ENCODE results near the gene DIP2C.

DIP2C gene

DNA sequence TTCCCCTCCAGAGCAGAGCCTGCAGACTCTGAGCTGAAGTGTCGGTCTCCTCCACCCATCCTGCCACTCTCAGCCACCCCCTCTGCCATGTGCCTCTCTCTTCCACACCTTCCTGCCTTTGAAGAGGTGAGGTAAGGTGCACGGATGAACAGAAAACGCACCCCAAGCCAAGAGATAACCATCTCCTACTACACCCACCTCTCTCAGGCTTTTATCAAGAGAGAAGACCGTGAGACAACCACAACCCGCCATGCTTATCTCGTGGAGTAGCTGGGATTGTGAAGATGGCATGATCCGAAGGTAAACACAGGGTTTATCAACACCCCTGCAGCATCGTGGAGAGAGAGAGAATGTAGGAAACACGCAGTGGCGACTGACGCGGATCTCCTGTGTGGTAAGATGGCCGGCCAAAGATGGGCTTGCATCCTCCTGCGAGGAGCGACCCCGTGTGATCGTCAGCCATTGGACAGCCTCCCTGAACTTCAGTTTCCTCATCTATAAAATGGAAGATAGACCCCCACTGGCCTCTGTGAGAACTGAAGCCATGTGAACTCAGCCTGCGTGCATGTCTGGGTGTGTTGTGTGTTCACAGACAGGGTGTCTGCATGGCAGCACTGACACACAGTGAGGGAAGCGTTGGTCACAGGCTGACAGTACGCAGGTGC lies 219.0 kb downstream of the DIP2C start:
- no peak for DNase-seq

DNA sequence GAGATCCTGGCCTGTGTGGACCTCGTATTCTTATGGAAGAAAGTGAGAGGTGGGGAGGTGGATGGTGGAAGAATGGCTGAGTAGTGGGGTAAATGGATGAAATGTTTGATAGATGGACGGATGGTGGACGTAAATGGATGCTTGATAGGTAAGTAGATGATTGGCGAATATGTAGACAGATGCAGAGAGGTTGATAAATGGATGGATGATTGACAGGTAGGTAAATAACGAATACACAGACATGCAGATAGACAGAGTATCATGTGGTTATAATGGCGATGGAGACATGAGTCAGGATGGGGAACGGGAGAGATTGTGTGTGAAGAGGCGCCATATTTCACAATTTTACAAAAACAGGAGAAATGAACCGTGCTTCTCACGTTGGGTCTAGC lies 219.5 kb downstream of the DIP2C start:
- DNase-seq, result no peak

- DNase-seq, result no peak
Measured at GRCh38 chr10:459743-460142, 229.7 kb downstream of the DIP2C start.

DNA sequence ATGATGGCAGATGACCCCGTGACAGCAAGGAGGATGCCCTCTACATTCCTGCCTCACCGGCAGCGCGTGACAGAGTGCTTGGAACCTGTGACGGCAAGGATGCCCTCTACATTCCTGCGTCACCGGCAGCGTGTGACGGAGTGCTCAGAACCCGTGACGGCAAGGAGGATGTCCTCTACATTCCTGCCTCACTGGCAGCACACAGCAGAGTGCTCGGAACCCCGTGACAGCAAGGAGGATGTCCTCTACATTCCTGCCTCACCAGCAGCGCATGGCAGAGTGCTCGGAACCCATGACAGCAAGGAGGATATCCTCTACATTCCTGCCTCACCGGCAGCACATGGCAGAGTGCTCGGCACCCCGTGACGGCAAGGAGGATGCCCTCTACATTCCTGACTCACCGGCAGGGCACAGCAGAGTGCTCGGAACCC lies 231.0 kb downstream of the DIP2C start:
- DNase-seq, result no peak

GRCh38 chr10:456486-456885 lies 233.0 kb downstream of the DIP2C start:
- DNase-seq, result no peak

DNA sequence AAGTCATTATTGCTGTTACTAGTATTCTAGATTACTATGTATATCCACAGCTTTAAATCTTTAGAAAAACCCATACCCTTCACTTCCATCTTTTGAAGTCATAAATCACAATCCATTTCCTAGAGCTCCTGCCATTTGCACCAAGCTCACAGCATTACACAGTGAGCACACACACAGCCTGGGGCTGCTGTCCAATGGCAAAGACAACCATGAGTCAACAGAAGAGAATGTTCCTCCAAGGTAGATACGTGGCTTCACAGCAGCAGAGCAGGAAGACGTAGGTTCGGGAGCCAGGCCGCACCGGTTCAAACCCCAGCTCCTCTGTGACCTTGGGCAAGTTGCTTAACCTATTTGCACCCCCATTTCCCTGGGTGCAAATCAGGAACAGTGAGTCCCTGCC lies 234.6 kb downstream of the DIP2C start:
- peak; percentile 93 for DNase-seq

GRCh38 chr10:453647-454046 lies 235.8 kb downstream of the DIP2C start:
- no peak for DNase-seq

DNA sequence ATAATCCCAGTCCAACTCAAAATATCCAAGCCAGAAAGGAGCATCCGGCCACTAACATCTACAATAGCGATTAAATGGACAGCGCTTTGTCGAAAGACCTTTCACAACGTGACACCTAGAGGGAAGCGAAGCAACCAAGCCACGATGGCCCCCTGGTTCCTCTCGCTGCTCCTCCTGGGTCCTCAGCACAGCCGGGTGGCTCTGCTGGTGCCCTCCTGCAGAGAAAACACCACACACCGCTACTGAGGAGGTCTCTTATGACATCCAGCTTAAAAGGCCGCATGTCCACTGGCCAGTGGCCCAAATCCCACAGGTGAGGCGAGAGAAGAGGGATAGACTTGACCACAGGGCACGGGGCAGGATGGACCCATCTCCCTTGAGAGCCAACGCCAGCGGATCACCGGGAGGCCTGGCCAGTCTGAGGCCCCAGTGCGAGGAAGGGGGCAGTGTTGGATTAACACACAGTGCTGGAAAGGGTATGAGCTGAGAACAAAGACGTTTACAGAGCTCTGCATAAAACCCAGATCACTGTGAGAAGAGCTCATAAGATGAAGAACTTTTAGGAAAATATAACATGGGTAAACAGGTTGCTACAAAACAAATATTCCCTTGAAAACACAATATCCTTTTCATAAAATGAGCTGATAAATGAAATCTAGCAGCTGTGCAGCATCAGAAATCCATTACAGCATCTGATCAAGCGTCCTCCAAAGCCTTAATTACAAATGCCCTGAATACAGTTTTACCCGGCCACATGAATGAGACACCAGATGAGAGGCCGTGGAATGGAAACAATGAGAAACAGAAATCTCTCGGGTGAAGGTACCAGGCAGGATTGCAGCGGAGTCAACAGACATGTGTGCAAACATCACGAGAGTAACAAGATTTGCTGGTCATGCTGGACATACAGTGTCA lies 236.7 kb downstream of the DIP2C start:
- peak; percentile 18 for DNase-seq

GRCh38 chr10:451856-452255 lies 237.6 kb downstream of the DIP2C start:
- no peak for DNase-seq

- DNase-seq, result no peak
Measured at GRCh38 chr10:451021-451471, 238.4 kb downstream of the DIP2C start.

DNA sequence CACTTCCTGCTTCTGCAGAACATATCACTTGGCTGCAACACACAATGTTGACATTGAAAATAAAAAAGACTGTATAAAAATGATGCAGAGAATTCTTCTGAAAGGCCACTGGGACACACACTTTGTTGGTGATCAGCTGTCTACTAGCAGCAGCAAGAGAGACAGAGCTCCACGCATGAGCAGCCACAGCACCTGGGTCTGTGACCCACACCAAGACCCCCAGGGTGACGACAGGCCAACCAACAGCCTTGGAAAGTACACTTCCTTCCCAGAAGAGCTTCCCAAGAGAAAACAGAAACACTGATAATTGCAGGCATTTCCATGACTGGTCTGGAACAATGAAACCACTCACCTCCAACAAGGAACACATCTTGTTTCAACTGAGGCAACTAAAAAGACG lies 239.0 kb downstream of the DIP2C start:
- no peak for DNase-seq

DNA sequence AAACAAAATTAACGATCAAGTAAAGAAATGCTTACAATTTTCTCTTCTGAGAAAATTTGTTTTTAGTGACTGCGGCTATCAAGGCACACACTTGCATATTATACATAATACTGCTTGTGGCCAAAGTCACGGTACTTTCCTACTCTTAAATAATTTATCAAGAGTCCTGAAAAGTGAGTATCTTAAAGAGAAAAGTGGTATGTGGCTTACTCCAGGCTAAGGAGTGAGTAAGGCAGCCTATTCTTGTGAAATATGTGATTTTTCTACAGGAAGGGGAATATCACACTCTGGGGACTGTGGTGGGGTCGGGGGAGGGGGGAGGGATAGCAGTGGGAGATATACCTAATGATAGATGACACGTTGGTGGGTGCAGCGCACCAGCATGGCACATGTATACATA lies 240.1 kb downstream of the DIP2C start:
- DNase-seq, result peak; percentile 42

GRCh38 chr10:443459-443858 lies 246.0 kb downstream of the DIP2C start:
- DNase-seq, result no peak

DNA sequence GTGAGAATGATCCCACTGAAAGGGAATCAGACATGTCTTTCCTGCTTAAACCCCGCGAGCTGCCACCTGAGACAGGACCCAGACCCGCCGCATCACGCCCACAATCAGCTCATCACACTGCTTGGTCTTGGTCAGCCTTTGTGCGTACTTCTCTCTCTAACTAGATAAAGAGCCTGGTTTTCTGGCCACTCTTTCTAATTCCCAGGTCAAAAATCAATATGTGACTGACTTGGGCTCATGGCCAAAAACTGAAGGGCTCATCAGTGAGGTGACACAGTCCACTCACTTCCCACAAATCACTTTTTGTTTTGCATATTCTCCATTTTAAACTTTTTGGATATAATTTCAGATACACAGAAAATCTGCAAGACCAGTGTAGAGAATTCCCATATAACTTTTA lies 247.3 kb downstream of the DIP2C start:
- no peak for DNase-seq

DNA sequence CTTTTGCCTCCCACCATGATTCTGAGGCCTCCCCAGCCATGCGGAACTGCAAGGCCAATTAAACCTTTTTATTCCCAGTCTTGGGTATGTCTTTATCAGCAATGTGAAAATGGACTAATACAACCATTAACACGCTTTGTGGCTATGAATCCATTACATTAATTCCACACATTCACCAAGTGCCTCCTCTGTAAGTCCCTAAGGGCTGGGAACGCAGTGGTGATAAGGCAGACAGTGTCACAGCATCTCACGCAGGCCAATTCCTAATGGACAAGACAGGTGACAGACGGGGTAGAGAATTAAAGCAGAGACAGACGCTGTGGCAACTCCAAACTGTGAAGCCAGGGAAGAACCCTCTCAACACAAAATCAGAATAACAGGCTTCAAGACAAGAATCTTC lies 247.8 kb downstream of the DIP2C start:
- no peak for DNase-seq

GRCh38 chr10:440127-440526 lies 249.3 kb downstream of the DIP2C start:
- DNase-seq, result no peak

DNA sequence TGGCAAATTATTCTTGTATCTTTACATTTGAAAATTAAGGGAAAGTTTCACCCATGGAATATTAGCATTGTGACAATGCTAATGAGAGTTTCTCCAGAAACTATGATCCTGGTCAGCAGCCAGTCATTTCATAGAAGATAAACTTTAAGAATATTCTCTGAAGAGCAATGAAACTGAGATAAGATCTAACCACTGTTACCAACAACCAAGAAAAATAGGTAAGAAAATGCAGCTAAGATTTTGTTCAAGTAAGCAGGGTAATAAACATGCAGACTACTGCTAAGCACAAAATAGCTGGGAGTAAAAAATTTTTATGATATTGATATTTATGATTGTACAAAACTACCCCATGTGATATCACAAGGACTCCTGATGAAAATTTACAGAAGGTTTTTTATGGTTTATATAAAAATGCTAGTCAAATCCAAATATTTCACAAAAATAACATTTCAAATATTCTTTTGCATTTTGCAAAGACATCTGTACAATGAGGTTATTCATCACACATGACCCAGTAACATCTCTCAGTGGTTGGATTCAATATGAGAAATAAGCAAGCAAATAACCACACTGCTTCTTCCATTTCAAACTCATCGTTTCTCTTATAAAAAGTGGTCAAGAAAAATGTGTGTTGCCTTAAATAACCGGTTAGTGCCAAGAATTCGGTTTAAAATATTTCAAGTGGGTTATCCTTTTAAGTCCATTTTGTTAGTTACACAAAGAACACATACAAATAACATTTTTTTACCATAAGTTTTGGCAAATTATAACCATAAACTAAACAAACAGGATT lies 251.6 kb downstream of the DIP2C start:
- DNase-seq, result no peak

GRCh38 chr10:436911-437665 lies 252.4 kb downstream of the DIP2C start:
- no peak for DNase-seq

GRCh38 chr10:436013-436697 lies 253.3 kb downstream of the DIP2C start:
- no peak for DNase-seq

DNA sequence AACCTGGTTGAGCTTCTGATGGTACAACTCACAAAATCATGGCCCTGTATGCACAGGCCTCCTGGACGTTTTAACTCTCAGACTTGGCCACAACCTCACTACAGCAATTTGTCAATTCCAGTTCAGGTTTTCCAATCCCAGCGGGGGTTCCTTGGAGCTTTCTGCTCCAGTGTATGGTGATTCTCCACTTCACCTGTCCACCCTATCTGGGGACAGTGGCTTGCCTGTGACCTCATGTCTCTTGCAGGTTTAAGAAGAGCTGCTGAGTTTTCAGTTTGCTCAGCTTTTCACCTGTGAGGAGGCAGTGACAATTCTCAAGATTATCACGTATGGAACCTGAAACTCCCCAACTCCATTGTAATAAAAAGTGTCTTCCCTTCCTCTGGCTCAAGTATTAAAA lies 254.1 kb downstream of the DIP2C start:
- DNase-seq, result no peak

DNA sequence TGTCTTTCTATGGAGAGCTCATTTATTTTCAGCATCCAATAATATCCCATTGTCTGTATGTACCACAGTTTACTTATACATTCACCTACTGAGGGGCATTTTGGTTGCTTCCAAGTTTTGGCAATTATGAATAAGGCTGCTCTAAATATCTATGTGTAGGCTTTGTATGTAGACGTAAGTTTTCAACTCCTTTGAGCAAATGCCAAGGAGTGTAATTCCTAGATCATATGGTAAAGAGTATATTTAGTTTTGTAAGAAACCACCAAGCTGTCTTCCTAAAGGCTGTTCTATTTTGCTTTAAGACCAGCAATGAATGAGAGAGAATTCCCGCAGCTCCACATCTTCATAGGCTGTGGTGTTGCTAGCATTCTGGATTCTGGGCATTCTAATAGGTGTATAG lies 259.8 kb downstream of the DIP2C start:
- no peak for DNase-seq
